Testis (tissue), 2 donors: ENCODE results near the gene MACF1.

Experiments
- POLR2A ChIP-seq: fragments of 450-650 bp; IDR thresholded peaks from one replicate; pipeline ENCODE4 v1.6.1; 2017; ENCODE audit warnings: antibody characterized with exemption, mild to moderate bottlenecking, moderate library complexity
- TF ChIP-seq, protein P1 (sequence below), 3 experiments: fragments of 450-650 bp in 2 of 3; fragments of 200-600 bp in 1 of 3; sonication (generic) in 1 of 3; IDR thresholded peaks; one replicate each; pipeline ENCODE4 v1.5.1; 2016 to 2019; ENCODE audit warnings: antibody characterized with exemption in 3 of 3, mild to moderate bottlenecking in 2 of 3, moderate library complexity in 1 of 3

DNA sequence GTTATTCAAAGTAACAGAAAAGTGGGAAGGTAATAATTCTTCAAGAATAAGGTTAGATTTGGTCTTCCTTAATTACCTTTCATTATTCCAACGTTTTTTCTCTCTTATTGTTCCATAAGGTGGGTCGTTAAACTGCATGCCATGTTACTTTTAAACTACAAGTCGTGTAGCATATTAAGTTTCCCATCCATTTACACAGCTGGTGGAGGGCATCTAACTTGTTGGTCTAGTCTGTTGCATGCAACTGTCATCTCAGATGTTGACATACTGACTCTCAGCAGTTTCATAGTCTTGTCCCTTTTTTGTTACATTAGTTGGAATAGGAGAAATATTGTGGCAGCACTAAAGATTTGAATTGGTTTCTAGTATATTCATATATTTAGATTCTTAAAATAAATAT lies 232.3 kb downstream of the MACF1 start:
- TF ChIP-seq, protein P1, sequence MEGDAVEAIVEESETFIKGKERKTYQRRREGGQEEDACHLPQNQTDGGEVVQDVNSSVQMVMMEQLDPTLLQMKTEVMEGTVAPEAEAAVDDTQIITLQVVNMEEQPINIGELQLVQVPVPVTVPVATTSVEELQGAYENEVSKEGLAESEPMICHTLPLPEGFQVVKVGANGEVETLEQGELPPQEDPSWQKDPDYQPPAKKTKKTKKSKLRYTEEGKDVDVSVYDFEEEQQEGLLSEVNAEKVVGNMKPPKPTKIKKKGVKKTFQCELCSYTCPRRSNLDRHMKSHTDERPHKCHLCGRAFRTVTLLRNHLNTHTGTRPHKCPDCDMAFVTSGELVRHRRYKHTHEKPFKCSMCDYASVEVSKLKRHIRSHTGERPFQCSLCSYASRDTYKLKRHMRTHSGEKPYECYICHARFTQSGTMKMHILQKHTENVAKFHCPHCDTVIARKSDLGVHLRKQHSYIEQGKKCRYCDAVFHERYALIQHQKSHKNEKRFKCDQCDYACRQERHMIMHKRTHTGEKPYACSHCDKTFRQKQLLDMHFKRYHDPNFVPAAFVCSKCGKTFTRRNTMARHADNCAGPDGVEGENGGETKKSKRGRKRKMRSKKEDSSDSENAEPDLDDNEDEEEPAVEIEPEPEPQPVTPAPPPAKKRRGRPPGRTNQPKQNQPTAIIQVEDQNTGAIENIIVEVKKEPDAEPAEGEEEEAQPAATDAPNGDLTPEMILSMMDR (IDR thresholded peaks at IDR 0.05), result no peak
- TF ChIP-seq POLR2A, result no peak
